ENCODE results near the gene THEM4.

Gene THEM4

DNA sequence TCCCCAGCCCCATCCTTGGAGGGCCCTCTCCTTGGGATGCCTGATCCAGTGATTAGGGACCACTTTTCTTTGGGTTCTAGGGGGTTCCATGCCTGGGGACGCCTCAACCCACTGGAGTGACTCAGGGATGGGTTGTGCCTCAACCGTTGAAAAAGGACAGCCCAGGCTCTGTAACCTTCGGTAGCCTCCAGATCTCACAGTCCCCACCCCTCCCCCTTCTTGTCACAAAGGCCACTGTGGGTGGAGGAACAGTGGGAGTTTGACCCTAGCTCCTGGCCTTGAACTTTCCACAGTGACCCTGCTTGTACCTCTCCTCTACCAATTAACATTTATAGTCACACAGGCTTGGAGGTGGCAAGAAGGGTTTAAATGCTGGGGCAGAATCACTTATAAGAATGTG is 75.1 kb downstream of the THEM4 start:
- no peak for TF ChIP-seq ZNF274 (IDR thresholded peaks at IDR 0.05; ENCODE audit: low read depth, low read length)
- H3K4me3 ChIP-seq (ENCODE audit: low read length), result no peak overlapping the region

GRCh38 chr1:151833172-151833900 is 76.0 kb downstream of the THEM4 start:
- TF ChIP-seq ZNF274 (IDR thresholded peaks at IDR 0.05; ENCODE audit: low read depth, low read length), result no peak
- H3K4me3 ChIP-seq (ENCODE audit: low read length), result no peak overlapping the region

GRCh38 chr1:151832318-151832980 is 76.9 kb downstream of the THEM4 start:
- TF ChIP-seq ZNF274 (IDR thresholded peaks at IDR 0.05; ENCODE audit: low read depth, low read length), result no peak
- H3K4me3 ChIP-seq (ENCODE audit: low read length), result no peak overlapping the region

GRCh38 chr1:151831605-151832004 is 77.7 kb downstream of the THEM4 start, which contains the start of gene RORC:
TSS of gene RORC (minus strand) at chr1:151831802. CDS start at chr1:151831764, 38 bp downstream.
- TF ChIP-seq ZNF274 (IDR thresholded peaks at IDR 0.05; ENCODE audit: low read depth, low read length), result no peak
- H3K4me3 ChIP-seq (ENCODE audit: low read length), result no peak within 1 kb of the TSS

DNA sequence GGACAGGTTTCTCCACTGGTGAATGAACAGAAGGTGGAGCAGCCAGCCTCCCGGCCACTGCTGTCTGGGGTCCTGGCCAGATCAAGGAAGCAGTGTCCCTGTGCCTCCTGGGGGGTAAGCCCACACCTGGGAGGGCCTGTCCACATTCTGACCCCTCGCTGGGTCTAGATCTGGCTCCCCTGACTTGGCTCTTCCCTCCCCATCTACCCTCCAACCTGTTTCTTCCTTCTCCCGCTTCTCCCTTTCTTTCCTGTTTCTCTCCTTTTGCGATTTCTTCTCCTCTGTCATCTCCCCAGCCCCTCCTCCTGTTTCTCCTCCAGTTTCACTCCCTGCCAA is 78.1 kb downstream of the THEM4 start:
- no peak for TF ChIP-seq ZNF274 (IDR thresholded peaks at IDR 0.05; ENCODE audit: low read depth, low read length)
- H3K4me3 ChIP-seq (ENCODE audit: low read length), result no peak overlapping the region

- H3K4me3 ChIP-seq (ENCODE audit: low read length), result no peak overlapping the region
- TF ChIP-seq ZNF274 (IDR thresholded peaks at IDR 0.05; ENCODE audit: low read depth, low read length), result no peak
Measured at GRCh38 chr1:151830055-151830454, 79.3 kb downstream of the THEM4 start.

GRCh38 chr1:151829352-151830046 is 79.8 kb downstream of the THEM4 start:
- no peak overlapping the region for H3K4me3 ChIP-seq (ENCODE audit: low read length)
- TF ChIP-seq ZNF274 (IDR thresholded peaks at IDR 0.05; ENCODE audit: low read depth, low read length), result no peak

GRCh38 chr1:151828921-151829320 is 80.4 kb downstream of the THEM4 start:
- no peak overlapping the region for H3K4me3 ChIP-seq (ENCODE audit: low read length)
- TF ChIP-seq ZNF274 (IDR thresholded peaks at IDR 0.05; ENCODE audit: low read depth, low read length), result no peak

DNA sequence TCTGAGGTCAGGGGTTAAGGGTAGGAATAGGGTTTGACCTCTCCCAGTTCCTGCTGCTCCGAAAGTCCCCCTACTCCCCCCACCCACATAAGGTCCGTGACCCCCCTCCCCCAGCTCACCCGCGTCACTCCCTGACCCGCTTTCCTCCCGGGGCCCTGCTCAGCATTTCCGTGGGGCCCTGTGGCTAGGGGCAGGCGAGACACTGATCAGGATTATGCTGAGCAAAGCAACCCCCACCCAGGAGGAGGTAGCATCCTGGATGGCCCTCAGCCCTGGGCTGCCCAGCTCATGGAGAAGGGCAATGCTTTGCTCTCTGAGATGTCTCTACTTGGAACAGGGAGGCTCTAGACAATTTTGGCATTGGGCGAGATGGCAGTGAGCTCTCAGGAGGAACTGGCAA is 81.5 kb downstream of the THEM4 start:
- no peak overlapping the region for H3K4me3 ChIP-seq (ENCODE audit: low read length)
- TF ChIP-seq ZNF274 (IDR thresholded peaks at IDR 0.05; ENCODE audit: low read depth, low read length), result no peak

DNA sequence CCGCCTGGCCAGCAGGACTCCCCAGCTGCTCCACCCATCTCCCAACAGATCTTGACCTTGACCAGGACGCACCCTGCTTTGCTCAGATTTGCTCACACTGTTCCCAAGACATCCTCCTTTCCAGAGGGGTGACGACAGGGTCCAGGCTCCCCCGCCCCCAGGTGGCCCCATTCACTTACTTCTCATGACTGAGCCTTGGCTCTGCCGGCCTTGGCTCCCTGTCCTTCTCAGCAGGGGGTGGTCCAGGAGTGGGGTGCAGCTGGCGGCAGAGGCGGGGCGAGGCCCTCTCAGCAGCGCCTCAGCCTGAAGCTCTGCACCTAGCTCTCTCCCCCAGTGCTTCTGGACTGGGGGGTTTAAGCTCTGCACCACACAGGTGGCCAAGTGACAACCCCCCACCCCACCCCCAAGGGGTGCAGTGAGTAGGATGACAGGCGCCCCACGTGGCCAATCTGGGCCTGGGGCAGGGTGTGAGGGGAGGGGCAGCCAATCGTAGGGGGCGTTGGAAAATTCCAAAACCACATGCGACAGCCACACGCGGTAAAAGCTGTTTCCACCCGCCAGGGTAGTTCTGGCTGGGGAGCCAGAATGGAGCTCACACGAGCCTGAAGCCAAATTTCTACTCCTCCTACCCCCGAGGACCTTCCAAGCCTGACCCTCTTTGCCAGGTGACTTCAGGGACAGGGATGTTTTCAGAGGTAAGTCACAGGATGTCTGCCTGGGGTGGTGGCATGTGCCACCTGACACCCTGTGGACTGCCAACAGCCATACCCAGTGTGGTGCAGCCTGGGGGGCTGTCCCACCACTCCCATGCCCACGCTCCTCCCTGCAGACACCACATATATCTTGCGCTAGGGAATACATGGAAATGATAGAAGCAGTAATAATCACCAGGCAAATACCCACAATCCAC is 83.3 kb downstream of the THEM4 start:
- no peak for TF ChIP-seq ZNF274 (IDR thresholded peaks at IDR 0.05; ENCODE audit: low read depth, low read length)
- H3K4me3 ChIP-seq (ENCODE audit: low read length), result no peak overlapping the region

DNA sequence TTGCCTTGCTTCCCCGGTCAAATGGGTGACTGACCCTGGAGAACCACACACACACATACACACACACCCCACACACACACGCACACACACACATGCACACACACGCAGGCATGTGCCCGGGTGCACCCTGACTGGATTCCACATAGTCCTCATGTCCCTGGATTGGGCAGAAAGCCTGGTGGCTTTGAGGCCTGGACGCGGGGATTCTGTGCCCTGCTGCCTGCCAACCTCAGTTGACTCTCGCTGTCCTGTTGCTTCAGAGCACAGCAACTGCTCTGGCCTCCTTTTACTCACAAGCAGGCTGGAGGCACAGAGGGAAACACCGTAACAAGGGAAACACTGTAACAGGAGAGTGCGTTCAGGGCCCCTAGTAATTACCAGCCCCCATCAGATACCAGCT is 84.1 kb downstream of the THEM4 start:
- no peak overlapping the region for H3K4me3 ChIP-seq (ENCODE audit: low read length)
- no peak for TF ChIP-seq ZNF274 (IDR thresholded peaks at IDR 0.05; ENCODE audit: low read depth, low read length)

All from GM08714 (cell line).